Measurements from ENCODE around the gene RUVBL2.
A peak's percentile ranks its signal among the peaks of the same experiment; 100 is the strongest.

Gene RUVBL2

DNA sequence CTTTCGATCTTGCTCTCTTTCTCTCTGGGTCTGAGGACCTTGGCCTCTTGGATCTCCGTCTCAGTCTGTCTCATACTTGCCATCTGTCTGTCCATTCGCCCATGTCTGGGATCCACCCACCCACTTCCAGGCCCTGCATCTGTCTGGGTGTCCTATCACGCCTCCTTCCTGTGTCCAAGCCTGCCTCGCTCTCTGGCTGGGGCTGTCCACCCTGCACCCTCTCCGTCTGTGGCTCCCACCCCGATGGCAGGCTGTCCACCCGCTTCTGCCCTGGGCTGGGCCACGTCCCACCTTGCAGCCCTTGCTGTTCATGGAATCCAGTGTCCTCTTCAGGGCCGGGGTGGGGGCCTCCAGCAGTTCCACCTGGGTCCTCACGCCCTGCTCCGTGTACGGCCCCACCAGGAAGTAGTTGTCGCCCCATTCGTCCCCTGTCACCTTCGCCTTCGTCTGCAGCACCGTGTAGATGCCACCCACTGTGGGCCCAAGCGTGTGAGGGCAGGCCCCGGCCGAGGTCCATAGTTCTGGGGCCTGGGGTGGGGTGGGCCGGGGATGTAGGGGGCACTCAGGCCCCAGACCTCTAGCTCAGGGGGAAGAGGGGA is 2.6 kb upstream of the RUVBL2 start:
- TF ChIP-seq, protein P1, sequence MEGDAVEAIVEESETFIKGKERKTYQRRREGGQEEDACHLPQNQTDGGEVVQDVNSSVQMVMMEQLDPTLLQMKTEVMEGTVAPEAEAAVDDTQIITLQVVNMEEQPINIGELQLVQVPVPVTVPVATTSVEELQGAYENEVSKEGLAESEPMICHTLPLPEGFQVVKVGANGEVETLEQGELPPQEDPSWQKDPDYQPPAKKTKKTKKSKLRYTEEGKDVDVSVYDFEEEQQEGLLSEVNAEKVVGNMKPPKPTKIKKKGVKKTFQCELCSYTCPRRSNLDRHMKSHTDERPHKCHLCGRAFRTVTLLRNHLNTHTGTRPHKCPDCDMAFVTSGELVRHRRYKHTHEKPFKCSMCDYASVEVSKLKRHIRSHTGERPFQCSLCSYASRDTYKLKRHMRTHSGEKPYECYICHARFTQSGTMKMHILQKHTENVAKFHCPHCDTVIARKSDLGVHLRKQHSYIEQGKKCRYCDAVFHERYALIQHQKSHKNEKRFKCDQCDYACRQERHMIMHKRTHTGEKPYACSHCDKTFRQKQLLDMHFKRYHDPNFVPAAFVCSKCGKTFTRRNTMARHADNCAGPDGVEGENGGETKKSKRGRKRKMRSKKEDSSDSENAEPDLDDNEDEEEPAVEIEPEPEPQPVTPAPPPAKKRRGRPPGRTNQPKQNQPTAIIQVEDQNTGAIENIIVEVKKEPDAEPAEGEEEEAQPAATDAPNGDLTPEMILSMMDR (conservative IDR thresholded peaks at IDR 0.05) = no peak
- peak overlapping the region; percentile 91; the same call in 1 of the 2 replicates for H3K27ac ChIP-seq

GRCh38 chr19:48991873-48992580 is 1.7 kb upstream of the RUVBL2 start:
- TF ChIP-seq, protein P1 (conservative IDR thresholded peaks at IDR 0.05) = no peak
- H3K27ac ChIP-seq = peak overlapping the region; percentile 91

- H3K27ac ChIP-seq = peak overlapping the region; percentile 91
- TF ChIP-seq, protein P1 (conservative IDR thresholded peaks at IDR 0.05) = no peak
These were observed 1.0 kb upstream of the RUVBL2 start for GRCh38 chr19:48992581-48993174.

DNA sequence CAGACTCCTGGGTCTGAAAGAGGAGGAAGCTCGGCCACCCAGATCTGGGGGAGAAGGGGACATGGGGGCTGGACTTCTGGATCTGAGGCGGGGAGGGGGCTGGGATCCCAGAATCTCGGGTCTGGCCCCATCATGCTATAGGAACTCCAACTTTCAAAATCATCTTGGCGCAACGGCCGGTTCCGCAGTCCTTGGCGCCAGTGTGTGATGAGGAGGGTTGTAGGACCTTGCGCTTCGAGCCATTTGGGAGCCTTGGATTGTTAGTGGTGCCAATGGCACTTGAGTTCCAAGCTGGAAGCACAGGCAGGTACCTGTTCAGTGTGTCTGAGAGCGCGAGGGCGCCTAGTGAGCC is 324 bp downstream of the RUVBL2 start:
- H3K27ac ChIP-seq = peak overlapping the region; percentile 91
- TF ChIP-seq, protein P1 (conservative IDR thresholded peaks at IDR 0.05) = no peak

GRCh38 chr19:48997972-48998371 is 4.3 kb downstream of the RUVBL2 start:
- TF ChIP-seq, protein P1 (conservative IDR thresholded peaks at IDR 0.05) = peak; percentile 74
- H3K27ac ChIP-seq = no peak overlapping the region

DNA sequence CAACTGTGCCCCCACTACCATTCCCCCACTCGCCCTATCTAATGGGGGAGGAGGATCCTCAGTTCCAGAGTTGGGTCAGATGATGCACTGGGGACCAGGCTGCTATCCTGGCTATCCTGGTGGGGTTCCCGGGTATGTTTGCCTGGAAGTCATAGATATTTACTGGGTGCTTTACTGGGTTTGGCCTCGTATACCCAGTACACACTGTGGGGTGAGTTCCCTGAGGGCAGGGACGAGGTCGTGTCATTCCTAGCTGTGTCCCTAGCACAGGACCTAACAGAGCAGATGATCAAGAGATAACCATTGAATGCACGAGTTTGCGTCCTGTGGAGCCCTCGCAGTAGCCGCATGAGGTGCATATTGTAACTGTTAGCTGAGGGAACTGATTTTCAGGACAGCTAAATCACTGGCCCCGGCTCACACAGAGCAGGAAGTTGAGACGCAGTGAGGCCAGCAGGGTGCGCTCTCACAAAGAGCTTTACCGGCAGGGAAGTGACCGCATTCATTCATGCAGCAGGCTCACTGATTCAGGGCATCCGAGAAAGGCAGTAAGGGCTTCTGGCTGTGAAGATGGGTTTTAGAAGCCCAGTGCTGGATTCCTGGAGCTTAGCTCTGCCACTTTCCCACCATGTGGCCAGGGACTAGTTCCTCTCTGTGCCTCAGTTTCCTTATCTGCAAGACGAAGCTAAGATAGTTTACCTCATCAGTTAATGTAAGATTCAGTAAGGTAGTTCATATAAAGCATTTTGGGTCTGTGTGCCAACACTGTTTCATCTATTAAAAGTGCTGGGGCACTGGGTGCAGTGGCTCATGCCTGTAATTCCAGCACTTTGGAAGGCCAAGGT is 6.0 kb downstream of the RUVBL2 start:
- TF ChIP-seq, protein P1 (conservative IDR thresholded peaks at IDR 0.05) = peak; percentile 70
- no peak overlapping the region for H3K27ac ChIP-seq

DNA sequence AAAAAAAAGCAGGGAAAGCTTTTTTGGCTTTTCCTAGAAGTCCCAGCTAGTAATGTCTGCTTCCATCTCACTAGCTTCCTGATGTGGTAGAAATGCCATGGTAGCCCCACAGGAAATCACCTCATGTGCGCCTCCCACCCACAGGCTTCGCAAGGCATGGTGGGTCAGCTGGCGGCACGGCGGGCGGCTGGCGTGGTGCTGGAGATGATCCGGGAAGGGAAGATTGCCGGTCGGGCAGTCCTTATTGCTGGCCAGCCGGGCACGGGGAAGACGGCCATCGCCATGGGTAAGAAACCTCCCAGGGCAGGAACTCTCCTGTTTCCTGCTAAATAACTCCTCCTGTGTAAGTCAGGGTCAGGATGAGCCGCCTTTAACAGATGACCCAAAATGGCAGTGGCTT is 10.4 kb downstream of the RUVBL2 start:
- TF ChIP-seq, protein P1 (conservative IDR thresholded peaks at IDR 0.05) = no peak
- no peak overlapping the region for H3K27ac ChIP-seq

All from VCaP (cell line).